Measurements from ENCODE around the gene IL10RA.
"Not testable (repeated sequence)": the region's sequence is repeated elsewhere in the genome, so short reads cannot be mapped to it uniquely, and the experiment has no call there.

The IL10RA gene

DNA sequence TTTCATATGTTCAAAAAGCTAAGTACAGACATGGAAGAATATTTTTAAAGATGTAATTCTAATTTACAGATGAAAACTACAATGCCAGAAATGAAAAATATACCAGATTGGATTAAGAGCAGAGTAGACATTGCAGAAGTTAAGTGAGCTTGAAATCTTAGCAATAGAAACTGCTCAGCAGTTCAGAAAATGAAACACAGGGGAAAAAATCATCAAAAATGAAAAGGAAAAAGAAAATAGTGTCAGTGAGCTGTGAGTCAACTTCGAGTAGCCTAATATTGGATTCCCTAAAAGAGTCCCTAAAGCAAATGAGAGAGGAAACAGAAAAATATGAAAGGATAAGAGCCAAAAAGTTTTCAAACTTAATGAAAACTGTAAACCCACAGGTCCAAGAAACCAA, 25.8 kb upstream of the IL10RA start:
- in situ Hi-C loops (cut with HindIII; ENCODE audit: low sequenced_read_pairs), result no loop called here

DNA sequence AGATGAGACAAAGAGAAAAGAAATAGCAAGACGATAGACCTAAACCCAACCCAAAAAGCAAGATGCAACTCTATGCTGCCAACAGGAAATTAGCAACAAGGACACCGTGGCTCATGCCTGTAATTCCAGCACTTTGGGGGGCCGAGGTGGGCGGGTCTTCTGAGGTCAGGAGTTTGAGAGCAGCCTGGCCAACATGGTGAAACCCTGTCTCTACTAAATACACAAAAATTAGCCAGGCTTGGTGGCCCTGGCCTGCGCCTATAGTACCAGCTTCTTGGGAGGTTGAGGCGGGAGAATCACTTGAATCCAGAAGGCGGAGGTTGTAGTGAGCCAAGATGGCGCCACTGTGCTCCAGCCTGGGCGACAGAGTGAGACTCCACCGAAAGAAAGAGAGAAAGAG, 24.3 kb upstream of the IL10RA start:
- in situ Hi-C loops (cut with HindIII; ENCODE audit: low sequenced_read_pairs), result no loop called here

DNA sequence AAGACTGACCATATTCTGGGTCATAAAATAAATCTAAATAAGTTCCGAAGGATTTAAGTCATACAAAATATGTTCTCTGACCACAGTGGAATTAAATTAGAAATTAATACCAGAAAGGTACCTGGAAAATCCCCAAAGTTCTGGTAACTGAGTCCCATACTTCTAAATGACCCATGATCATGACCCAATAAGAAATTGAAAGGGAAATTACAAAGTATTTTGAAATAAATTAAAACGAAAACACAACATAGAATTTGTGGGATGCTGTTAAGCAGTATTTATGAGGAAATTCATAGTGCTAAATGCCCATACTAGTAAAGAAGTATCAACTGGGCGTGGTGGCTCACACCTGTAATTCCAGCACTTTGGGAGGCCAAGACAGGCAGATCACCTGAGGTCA, 23.4 kb upstream of the IL10RA start:
- in situ Hi-C loops (cut with HindIII; ENCODE audit: low sequenced_read_pairs), result no loop called here

DNA sequence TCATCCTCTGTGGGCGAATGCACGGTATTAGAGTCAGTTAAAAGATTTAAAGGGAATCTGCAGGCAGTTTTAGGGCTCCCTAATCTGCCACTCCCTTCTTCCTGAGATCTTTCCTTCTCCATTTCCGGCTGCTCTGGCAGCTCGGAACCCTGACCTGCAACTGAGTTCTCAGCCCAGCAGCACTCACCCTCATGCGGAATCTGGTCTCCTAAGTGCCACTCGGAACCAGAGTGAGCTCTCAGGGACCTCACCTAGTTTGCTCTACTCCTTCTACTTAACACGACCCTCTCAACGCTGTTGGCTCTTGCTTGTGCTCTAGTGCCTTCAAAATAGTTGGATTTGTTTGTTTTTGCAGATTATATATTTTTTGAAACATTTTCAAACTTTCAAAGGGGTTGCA, 19.3 kb upstream of the IL10RA start:
- in situ Hi-C loops (cut with HindIII; ENCODE audit: low sequenced_read_pairs), result no loop called here

DNA sequence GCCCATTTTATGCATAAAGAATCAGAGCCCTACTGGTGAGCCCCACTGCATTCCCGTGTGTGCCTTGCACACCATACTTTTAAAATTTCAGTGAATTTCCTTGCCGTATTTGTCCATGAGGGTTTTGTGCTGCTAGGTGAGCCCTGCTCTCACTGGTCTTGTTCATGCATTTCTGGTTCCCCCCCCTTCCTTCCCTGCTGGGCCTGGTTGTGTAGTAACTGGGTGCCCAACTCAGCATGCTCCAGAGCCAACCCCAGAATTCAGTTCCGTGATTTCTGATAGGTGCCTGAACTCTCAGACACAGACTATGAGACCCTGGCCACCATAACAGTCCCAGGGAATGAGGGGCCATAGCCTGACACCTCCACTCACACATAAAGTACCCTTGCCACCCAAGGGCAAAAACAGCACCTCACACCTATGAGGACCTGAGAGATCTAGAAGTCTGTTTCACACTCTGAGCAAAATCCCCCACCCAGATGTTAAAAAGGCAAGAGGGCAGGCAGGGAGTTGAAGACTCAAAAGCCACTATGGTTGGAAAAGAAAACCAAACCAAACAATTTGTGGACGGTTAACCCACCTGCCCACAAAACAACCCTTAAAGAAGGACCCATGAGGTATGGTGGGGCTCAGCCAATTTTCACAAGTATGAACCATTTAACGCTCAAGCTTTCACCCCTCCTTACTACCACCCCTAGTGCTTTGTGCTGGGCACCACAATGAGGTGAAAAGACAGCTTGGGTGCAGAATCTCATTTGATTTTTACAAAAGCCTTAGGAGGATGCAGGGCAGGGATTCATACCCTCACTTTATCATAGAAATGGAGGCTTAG, 16.8 kb upstream of the IL10RA start:
- in situ Hi-C loops (cut with HindIII; ENCODE audit: low sequenced_read_pairs), result no loop called here

DNA sequence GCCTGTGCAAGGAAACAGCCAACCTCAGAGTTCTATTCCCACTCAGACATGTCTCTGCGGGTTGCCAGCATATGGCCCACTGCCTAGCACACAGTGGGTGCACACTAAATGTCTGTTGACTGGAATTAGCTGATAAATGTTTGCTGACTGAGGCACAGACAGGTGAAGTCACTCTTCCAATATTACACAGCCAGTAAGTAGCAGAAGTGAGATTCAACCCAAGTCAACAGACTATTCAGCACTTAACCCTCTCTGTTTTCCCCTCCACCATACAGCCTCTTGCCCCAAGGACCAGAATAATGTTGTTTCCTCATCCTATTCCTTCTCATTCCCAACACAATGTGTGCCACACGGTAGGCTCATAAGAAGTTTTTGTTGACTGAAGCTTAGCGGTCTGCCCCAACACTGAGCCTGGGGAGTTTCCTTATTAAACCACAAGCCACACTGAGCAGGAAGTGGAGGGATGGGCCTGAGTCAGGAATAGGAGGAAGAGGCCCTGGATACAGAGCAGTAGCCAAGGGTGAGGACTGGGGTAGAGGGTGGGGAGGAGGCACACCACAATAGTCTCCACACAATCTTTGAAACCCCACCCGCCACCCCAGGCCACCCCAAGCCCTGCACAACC, 15.7 kb upstream of the IL10RA start:
- in situ Hi-C loops (cut with HindIII; ENCODE audit: low sequenced_read_pairs), result no loop called here

DNA sequence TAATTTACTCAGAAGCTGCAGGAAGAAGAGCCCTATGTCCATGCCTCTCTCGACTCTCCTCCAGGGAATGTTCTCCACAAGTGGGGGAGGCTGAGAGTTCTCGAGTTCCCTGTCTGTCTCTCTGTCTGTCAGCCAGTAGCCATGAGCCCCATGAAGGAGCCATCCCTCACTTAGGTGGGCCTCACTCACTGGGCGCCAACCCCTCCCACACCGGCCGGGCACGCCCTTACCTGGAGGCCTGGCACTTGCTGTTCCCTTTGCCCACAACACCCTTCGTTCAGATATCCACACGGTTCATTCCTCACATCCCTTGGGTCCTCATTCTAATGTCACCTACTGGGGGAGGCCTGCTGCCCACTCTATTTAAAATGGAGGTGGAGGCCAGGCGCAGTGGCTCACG, 14.2 kb upstream of the IL10RA start:
- in situ Hi-C loops (cut with HindIII; ENCODE audit: low sequenced_read_pairs), result no loop called here

DNA sequence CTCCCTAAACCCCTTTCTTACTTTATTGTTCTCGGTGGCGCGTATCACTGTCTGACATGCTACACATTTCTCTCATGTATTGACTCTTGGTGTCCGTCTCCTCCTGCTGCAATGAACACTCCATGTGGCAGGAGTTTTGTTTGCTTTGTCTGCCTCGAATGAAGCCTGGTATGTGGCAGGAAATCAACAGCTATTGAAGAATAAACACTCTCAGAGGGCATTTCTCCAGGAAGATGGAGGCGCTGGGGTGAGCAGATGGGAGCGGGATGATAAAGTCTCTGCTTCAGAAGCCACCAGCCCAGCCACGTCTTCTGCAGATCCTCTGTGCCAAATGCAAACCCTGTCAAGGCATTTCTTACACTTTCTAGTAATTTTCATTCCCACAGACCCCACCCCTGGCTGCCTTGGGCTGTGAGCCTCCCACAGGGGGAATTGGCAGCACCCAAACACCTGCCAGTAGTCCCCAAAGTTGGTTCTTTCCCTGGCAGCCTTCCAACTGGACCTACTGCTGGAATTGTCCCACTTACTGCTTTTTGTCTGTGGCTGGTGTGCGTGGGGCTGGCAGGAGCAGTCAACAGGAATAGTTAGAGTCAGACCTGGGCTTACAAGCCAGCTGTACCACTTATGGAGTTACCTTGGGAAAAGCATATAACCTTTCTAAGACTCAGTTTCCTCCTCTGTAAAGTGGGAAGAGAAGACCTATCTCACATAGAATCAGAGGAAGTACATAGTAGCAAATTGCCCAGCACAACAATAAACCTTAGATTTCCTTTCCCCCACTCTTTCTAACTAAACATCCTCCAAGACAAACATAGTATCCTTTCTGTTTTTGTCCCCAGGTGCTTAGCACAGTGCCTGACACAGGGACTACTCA, 13.3 kb upstream of the IL10RA start:
- in situ Hi-C loops (cut with HindIII; ENCODE audit: low sequenced_read_pairs), result no loop called here

DNA sequence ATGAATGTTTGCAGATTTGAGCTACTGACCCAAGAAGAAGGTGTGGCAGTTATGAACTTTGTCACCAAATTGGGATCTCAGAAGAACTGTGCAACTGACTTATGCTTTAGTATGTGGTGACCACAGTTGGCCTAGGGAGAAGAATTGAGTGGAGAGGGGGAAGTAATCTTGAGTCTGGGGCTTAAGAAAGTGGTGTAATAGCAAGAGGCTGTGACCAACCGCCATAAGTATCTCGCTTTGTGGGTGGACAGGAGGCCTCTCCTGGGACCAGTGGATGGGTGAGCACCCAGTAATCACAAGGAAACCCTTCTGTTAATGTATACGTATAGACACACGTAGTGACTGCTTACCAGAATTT, 12.7 kb upstream of the IL10RA start:
- in situ Hi-C loops (cut with HindIII; ENCODE audit: low sequenced_read_pairs), result no loop called here

DNA sequence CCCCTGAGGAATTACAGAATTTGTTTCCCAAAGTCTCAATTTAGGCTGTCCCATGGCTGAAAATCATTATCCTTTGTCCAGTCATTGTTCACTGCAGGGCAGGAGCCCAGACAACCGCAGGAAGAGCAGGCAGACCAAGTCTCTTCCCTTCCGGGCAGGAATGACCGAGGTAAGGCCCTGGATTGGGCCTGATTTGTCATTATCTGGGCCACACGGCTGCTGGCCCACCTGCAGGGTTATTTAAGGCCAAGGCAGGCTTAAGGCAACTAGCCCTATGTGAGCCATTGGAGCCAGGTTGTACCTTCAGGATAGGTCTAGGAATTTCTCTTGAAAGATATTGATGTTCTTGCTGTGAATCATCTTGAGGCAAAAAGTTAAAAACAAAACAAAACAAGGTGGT, 9.7 kb upstream of the IL10RA start:
- in situ Hi-C loops (cut with HindIII; ENCODE audit: low sequenced_read_pairs), result no loop called here

DNA sequence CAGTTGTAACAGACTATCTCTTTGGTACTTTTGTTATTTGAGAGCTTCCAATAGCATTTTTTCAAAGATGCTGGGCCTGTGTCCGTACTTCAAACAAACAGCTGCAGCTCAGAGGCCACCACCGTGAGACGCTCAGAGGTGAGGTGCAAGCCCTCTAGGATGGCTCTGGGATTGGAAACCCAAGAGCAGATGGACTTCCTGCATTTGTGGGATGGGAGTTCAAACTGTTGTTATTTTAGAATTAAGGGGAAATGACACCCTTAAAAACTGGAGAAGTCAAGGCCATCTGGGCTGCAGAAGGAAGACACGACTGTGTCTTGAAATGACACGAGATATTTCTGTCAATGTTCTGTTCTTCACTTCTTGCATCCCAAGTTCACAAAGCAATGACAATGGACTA, 9.2 kb upstream of the IL10RA start:
- in situ Hi-C loops (cut with HindIII; ENCODE audit: low sequenced_read_pairs), result no loop called here

DNA sequence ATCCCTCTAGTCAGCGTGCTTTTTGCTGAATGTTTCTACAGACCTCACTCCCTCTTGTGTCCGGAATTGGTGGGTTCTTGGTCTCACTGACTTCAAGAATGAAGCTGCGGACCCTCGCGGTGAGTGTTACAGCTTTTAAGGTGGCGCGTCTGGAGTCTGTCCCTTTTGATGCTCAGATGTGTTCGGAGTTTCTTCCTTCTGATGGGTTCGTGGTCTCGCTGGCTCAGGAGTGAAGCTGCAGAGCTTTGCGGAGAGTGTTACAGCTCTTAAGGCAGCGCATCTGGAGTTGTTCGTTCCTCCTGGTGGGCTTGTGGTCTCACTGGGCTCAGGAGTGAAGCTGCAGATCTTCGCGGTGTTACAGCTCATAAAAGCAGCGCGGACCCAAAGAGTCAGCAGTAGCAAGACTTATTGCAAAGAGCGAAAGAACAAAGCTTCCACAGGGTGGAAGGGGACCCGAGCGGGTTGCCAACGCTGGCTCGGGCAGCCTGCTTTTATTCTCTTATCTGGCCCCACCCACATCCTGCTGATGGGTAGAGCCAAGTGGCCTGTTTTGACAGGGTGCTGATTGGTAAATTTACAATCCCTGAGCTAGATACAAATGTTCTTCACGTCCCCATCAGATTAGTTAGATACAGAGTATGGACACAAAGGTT, 8.5 kb upstream of the IL10RA start:
- in situ Hi-C loops (cut with HindIII; ENCODE audit: low sequenced_read_pairs), result not testable (repeated sequence)

DNA sequence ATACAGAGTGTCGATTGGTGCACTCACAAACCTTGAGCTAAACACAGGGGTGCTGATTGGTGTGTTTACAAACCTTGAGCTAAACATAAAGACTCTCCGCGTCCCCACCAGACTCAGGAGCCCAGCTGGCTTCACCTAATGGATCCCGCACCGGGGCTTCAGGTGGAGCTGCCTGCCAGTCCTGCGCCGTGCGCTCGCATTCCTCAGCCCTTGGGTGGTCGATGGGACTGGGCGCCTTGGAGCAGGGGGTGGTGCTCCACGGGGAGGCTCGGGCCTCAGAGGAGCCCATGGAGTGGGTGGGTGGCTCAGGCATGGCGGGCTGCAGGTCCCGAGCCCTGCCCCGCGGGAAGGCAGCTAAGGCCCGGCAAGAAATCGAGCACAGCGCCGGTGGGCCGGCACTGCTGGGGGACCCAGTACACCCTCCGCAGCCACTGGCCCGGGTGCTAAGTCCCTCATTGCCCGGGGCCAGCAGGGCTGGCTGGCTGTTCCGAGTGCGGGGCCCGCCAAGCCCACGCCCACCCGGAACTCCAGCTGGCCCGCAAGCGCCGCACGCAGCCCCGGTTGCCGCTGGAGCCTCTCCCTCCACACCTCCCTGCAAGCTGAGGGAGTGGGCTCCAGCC, 7.8 kb upstream of the IL10RA start:
- in situ Hi-C loops (cut with HindIII; ENCODE audit: low sequenced_read_pairs), result not testable (repeated sequence)

DNA sequence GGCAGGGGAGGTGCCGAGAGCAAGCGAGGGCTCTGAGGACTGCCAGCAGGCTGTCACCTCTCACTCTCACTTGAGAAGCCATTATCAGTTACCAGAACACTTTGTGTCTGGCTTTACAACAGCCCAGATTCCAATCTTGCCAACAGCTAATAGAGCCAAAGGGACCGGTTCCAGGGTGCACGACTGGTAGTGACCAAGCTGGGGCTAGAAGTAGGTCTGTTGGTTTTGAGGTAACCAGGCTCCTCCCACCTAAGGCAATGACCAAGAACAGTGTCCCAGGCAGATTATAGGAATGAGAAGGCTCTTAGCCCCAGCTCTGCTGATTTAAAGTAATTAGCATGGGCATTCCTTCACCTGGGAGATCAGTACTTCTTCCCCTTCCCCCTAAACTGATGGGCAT, 7.2 kb upstream of the IL10RA start:
- in situ Hi-C loops (cut with HindIII; ENCODE audit: low sequenced_read_pairs), result no loop called here

DNA sequence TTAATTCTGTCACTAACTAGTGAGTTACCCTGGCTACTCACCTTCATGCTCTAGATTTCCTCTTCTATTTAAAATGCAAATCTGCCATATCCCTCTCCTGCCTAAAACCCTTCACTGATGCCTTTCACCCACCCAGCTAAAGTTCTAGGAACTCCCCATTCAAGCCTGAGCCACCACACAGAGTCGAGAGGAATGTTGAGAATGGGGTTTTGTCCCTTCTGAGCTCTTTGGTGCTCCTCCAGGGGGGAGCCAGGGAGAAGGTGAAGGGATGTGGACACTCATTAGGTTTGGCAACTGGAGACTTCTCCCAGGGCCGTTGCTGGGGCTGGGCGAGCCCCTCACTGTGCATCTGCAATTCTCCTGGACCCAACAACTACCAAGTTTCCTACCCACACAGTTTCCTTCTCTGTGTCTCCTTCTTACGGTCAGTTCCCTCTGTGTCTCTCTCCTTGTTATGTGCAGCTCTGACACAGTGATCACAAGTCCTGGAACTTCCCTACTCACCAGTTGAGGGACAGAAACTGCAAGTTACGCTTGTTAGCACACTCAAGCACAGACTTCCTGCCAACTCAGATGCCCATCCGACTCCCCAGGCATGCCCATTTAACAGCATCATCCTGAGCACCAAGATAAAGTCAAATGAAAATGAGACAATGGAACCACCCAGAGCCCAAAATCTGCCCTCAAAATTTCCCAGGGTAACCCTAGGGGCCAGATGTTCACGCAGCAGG, 6.5 kb upstream of the IL10RA start:
- in situ Hi-C loops (cut with HindIII; ENCODE audit: low sequenced_read_pairs), result no loop called here

DNA sequence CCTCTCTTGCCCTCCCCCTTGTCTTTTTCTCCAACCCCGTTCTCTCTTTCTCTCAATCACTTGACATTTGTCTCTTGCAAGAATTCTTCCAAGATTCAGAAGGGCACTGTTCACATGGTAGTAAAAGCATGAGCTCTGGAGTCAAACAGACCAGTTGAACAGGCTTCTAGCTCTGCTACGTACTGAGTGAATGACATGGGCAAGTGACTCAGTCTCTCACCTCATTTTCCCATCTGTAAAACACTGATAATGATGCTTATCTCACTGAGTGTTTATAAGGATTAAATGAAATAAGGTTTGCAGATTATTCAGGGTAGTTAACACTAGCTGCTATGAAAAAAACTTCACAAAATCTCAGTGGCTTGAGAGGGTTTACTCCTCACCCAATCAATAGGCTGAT, 5.9 kb upstream of the IL10RA start:
- in situ Hi-C loops (cut with HindIII; ENCODE audit: low sequenced_read_pairs), result no loop called here

DNA sequence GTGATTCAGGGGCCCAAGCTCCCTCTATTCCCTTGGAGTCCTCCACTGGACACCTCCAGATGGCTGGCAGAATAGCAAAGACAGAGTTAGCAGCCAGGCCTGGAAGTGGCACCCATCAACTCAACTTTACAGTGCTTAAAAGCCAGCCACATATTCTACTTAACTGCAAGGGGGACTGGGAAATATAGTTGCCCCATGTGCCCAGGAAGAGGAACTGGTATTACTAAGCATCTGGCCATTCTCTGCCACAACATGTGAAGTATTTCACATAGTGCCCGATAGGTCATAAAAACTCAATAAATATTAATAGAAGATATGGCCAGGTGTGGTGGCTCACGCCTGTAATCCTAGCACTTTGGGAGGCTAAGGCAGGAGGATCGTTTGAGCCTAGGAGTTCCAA, 5.5 kb upstream of the IL10RA start:
- in situ Hi-C loops (cut with HindIII; ENCODE audit: low sequenced_read_pairs), result no loop called here

DNA sequence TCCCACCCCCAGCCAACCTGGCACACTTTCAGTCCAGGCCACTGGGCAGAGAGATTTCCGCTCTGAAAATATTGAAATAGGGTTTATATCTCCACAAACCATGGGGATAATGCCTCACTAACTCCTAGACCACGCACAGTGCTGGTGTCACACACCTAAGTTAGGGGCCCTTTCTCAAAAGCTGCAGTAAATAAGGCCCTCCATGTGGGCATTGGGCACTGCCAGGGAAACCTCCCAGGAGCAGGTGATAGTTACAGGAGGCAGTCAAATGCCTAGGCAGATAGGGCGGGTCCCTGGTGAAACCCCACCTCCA, 3.1 kb upstream of the IL10RA start:
- in situ Hi-C loops (cut with HindIII; ENCODE audit: low sequenced_read_pairs), result no loop called here

DNA sequence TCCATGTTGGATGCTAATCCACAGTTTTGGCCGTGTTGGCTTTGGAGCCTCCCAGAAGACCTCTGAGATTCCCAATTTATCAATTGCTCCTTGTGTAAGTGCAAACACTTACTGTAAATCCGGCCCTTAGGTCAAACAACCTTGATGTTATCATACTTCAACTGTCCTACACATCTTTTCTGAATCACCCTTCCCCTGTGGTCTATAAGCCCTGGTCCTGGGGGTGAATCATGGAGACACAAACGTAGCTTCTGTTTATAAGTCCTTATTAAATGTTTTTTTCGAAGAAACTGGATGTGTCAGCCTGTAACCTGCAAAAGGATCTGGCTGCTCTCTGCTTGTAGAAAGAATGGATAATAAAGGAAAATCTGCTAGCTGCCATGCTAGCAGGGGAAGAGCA, 1.7 kb upstream of the IL10RA start:
- in situ Hi-C loops (cut with HindIII; ENCODE audit: low sequenced_read_pairs), result no loop called here

DNA sequence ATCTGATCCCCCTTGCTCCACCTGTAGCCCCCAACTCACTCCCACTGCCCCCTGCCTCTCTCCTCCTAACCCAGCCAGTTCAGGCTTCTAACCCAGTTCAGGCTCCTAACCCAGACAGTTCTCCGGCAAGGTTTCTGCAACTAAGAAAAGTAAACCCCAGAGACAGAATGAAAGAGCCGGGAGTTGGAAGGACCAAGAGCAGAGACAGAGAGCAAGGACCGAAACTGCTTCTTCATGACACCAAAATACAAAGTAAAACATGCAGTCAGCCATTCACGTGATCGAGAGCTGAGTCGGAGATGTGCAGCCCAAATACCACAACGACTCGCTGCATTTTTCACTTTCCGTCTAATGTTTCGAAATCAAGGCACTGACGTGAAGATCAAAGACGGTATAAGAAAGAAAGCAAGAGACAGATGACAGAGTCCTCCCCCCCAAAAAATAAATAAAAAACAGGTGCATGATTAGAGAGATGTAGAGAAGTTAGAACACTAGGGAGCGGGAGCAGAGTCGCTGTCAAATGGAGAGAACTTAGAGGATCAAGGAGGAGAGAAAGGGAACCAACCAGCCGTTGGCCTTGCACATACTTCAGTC, 884 bp downstream of the IL10RA start:
- in situ Hi-C loops (cut with HindIII; ENCODE audit: low sequenced_read_pairs), result no loop called here

All from endothelial cell of hepatic sinusoid (primary cell).